HCT116 (cell line): ENCODE results near the gene CEP70.

Experiments
- CTCF ChIP-seq, 3 experiments: fragments of 200-600 bp in 1 of 3; sonication (generic) in 1 of 3; IDR thresholded peaks in 2 of 3; conservative IDR thresholded peaks in 1 of 3; 2 replicates each; pipeline ENCODE4 v1.5.1; 2012 to 2017; ENCODE audit warnings: low read depth in 2 of 3, low read length in 2 of 3, antibody characterized with exemption in 1 of 3, borderline replicate concordance in 1 of 3, control low read depth in 1 of 3, mild to moderate bottlenecking in 1 of 3, mixed read lengths in 1 of 3, mixed run types in 1 of 3, moderate library complexity in 1 of 3; ENCODE audit not compliant: insufficient read depth in 1 of 3
- EZH2 ChIP-seq: fragments of 200-600 bp; sonication (generic); IDR thresholded peaks from 2 replicates; pipeline ENCODE4 v1.6.1; 2017; ENCODE audit warnings: antibody characterized with exemption, mixed run types
- EZH2phosphoT487 ChIP-seq: fragments of 200-600 bp; IDR thresholded peaks from 2 replicates; pipeline ENCODE4 v1.6.1; 2018; ENCODE audit warnings: antibody characterized with exemption, borderline replicate concordance
- FOSL1 ChIP-seq: IDR thresholded peaks from 2 replicates; pipeline ENCODE4 v1.6.1; 2012; ENCODE audit warnings: low read depth
- MAX ChIP-seq: IDR thresholded peaks from 2 replicates; pipeline ENCODE4 v1.6.1; 2012
- POLR2A ChIP-seq: IDR thresholded peaks from 2 replicates; pipeline ENCODE4 v1.7.0; 2011; ENCODE audit warnings: borderline replicate concordance; ENCODE audit not compliant: insufficient read depth, insufficient read length; ENCODE audit errors: extremely low read depth
- RAD21 ChIP-seq: IDR thresholded peaks from 2 replicates; pipeline ENCODE4 v1.6.1; 2012; ENCODE audit warnings: low read depth, mild to moderate bottlenecking
- SRF ChIP-seq: IDR thresholded peaks from 2 replicates; pipeline ENCODE4 v1.6.1; 2012; ENCODE audit warnings: low read depth
- YY1 ChIP-seq: IDR thresholded peaks from 2 replicates; pipeline ENCODE4 v1.6.1; 2011; ENCODE audit warnings: low read length, low read depth, moderate library complexity, mild to moderate bottlenecking; ENCODE audit not compliant: insufficient replicate concordance; ENCODE audit errors: extremely low read depth
- ZBTB33 ChIP-seq: IDR thresholded peaks from 2 replicates; pipeline ENCODE4 v1.6.1; 2011; ENCODE audit warnings: mild to moderate bottlenecking, low read length, moderate library complexity; ENCODE audit not compliant: insufficient replicate concordance; ENCODE audit errors: extremely low read depth
- ZNF274 ChIP-seq: fragments of 200-500 bp; sonication (Bioruptor generic); IDR thresholded peaks from 2 replicates; pipeline ENCODE4 v1.6.1; 2014; ENCODE audit warnings: mild to moderate bottlenecking, low read depth, low read length, inconsistent platforms

DNA sequence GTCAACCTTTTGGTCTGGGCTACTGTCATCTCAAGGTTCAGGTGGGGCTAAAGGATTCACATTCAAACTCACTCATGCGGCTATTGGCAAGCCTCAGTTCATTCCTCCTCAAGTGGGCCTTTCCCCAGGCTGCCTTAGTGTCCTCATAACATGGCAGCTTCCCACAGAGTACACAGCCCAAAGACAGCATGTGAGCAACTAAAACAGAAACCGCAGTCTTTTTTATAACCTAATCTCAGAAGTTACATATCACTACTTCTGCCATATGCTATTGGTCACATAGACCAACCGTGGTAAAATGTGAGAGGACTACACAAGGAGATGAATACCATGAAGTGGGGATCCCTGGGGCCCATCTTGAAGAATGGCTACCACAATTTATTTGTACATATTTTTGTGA lies 4.5 kb upstream of the CEP70 start:
- TF ChIP-seq MAX (no peak), CTCF (IDR thresholded peaks at IDR 0.05 in 2 of 3, conservative IDR thresholded peaks at IDR 0.05 in 1 of 3; ENCODE audit: borderline replicate concordance in 1 of 3, insufficient read depth in 1 of 3, low read depth in 2 of 3, low read length in 2 of 3) (no peak), RAD21 (no peak), EZH2 (no peak), YY1 (no peak), ZBTB33 (no peak), ZNF274 (no peak), FOSL1 (no peak), POLR2A (no peak), SRF (no peak), EZH2phosphoT487 (no peak)
